GM19099 (cell line): Measurements from ENCODE around the gene AVPR1B.

Experiments used
- POLR2A ChIP-seq: IDR thresholded peaks from 3 replicates; pipeline ENCODE4 v1.6.1; 2011; ENCODE audit warnings: low read depth; ENCODE audit not compliant: insufficient read length; ENCODE audit errors: extremely low read depth

Gene AVPR1B, protein sequence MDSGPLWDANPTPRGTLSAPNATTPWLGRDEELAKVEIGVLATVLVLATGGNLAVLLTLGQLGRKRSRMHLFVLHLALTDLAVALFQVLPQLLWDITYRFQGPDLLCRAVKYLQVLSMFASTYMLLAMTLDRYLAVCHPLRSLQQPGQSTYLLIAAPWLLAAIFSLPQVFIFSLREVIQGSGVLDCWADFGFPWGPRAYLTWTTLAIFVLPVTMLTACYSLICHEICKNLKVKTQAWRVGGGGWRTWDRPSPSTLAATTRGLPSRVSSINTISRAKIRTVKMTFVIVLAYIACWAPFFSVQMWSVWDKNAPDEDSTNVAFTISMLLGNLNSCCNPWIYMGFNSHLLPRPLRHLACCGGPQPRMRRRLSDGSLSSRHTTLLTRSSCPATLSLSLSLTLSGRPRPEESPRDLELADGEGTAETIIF

GRCh38 chr1:206117151-206117948, at the start of gene AVPR1B:
TSS of gene AVPR1B (minus strand) at chr1:206117388. CDS start at chr1:206116890, 498 bp downstream.
- TF ChIP-seq POLR2A = no peak

DNA sequence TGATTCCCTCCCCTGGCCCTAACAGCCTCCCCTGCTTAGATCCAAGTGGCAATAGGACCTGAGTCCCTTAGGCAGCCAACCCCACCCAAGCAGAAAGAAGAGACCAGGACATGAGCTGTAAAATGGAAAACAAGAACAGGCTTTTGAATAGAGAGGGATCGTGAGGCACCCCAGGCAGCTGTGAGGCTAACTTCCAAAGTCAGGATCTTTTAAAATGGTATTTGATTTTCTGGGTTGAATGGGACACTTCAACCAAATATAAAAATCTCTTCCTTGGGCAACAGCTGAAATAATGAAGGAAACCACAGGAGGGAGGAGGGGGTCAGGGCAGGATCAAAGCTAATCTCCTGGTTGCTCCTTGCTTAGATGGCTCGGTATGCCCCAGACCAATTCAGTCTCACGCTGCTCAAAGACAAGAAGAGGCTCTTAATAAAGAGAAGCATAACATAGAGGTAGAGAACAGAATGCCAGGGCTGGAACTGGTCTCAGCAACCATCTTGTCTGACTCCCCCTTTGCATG, 28.6 kb upstream of the AVPR1B start:
- no peak for TF ChIP-seq POLR2A

GRCh38 chr1:206144605-206145004, 27.4 kb upstream of the AVPR1B start:
- TF ChIP-seq POLR2A = no peak

DNA sequence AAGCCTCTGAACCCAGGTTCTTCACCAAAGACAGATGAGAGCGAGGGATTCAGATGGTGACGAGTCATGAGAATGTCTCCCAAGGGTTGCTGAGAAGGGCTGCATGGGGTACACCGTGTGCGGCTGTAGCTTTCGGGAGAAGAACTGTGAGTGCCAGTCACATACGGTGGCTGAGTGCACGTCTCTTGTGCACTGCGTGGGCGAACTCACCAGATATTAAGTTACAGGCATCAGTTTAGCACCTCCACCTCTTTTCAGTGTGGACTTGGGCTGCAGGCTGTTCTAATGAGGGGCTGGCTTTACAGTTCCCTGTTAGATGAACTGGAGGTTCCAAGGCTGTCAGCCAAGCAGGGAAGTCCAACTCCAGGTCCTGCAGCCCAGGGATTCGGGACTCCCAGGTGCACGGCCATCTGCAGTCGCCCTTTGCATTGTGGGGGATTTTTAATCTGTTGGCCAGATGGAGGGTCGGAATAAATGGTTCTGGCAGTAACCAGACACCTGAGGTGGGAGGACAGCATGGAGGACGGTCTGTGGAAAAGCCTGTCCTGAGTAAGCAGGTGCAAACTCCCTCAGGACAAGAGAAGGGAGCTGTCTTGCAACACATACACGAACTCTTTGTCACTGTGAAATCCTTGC, 26.5 kb upstream of the AVPR1B start:
- no peak for TF ChIP-seq POLR2A

- TF ChIP-seq POLR2A = no peak
These were observed 25.6 kb upstream of the AVPR1B start for GRCh38 chr1:206142770-206143169.

GRCh38 chr1:206142011-206142410, 24.8 kb upstream of the AVPR1B start:
- TF ChIP-seq POLR2A = no peak

GRCh38 chr1:206136241-206136640, 19.1 kb upstream of the AVPR1B start:
- TF ChIP-seq POLR2A = no peak

- TF ChIP-seq POLR2A = no peak
These were observed 18.1 kb upstream of the AVPR1B start for GRCh38 chr1:206135248-206135647.

- TF ChIP-seq POLR2A = no peak
These were observed 16.7 kb upstream of the AVPR1B start for GRCh38 chr1:206133751-206134415.

- TF ChIP-seq POLR2A = no peak
These were observed 13.8 kb upstream of the AVPR1B start for GRCh38 chr1:206131037-206131436.

- TF ChIP-seq POLR2A = no peak
These were observed 11.0 kb upstream of the AVPR1B start for GRCh38 chr1:206128196-206128595.

DNA sequence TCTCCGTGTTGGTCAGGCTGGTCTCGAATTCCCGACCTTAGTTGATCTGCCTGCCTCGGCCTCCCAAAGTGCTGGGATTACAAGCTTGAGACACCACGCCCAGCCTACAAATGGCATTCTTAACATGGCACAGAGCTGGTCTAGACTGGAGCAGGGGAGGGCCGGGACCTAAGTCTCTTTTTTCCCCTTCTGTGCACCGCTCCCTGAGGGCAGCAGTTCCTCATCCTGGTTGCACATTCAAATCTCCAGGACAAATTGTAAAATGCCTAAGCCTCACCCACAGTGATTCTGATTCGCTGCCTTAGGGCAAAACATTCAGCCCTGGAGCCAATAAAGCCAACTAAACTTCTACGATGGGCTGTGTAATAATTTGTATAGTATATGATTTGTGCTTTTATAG, 10.1 kb upstream of the AVPR1B start:
- no peak for TF ChIP-seq POLR2A

DNA sequence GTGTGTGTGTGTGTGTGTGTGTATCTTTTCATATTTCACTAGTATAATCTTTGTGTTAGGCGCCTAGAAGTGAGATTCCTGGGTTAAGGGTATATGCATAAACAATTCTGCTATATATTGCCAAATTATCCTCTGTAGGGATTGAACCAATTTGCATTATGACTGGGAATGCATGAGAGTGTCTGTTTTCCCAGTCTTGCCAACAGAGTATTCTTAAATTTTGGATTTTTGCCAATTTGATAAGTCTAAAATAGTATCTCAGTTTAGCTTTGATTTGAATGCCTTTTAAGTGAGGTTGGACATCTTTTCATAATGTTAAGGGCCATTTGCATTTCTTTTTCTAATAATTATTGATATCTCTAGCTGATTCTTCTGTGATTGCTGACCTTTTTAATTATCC, 8.2 kb upstream of the AVPR1B start:
- no peak for TF ChIP-seq POLR2A

GRCh38 chr1:206122686-206123085, 5.5 kb upstream of the AVPR1B start:
- no peak for TF ChIP-seq POLR2A

GRCh38 chr1:206121269-206121668, 4.1 kb upstream of the AVPR1B start:
- TF ChIP-seq POLR2A = no peak

DNA sequence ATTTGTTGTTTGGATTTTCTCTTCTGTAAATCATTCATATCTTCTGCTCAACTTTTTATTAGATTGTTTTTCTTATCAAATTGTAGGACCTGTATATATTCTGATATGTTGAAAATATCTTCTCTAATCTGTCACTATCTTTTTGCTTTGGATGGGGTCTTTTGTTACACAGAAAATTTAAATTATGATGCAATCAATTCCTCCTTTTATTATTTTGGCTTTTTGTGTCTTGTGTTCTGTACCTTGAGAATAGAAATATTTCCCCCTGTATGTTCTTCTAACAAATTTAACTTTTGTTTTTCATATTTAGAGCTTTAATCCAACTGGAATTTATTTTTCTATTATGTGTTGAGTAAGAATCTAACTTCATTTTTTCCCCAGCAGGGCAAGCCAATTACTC, 3.2 kb upstream of the AVPR1B start:
- TF ChIP-seq POLR2A = no peak

- no peak for TF ChIP-seq POLR2A
These were observed 376 bp downstream of the AVPR1B start for GRCh38 chr1:206116873-206117150.
